Measurements from ENCODE around the gene KCNB1.

KCNB1 gene

GRCh38 chr20:49470922-49471321 lies 11.5 kb downstream of the KCNB1 start:
- H3K27ac ChIP-seq, result no peak overlapping the region
- no peak for TF ChIP-seq ZFX (IDR thresholded peaks at IDR 0.05)
- no peak for TF ChIP-seq CTCF (conservative IDR thresholded peaks at IDR 0.05)

GRCh38 chr20:49469060-49469459 lies 13.4 kb downstream of the KCNB1 start:
- no peak overlapping the region for H3K27ac ChIP-seq
- no peak for TF ChIP-seq CTCF (conservative IDR thresholded peaks at IDR 0.05)

GRCh38 chr20:49468412-49468811 lies 14.1 kb downstream of the KCNB1 start:
- H3K27ac ChIP-seq, result no peak overlapping the region
- TF ChIP-seq CTCF (conservative IDR thresholded peaks at IDR 0.05) (no peak), ZFX (IDR thresholded peaks at IDR 0.05) (no peak)

DNA sequence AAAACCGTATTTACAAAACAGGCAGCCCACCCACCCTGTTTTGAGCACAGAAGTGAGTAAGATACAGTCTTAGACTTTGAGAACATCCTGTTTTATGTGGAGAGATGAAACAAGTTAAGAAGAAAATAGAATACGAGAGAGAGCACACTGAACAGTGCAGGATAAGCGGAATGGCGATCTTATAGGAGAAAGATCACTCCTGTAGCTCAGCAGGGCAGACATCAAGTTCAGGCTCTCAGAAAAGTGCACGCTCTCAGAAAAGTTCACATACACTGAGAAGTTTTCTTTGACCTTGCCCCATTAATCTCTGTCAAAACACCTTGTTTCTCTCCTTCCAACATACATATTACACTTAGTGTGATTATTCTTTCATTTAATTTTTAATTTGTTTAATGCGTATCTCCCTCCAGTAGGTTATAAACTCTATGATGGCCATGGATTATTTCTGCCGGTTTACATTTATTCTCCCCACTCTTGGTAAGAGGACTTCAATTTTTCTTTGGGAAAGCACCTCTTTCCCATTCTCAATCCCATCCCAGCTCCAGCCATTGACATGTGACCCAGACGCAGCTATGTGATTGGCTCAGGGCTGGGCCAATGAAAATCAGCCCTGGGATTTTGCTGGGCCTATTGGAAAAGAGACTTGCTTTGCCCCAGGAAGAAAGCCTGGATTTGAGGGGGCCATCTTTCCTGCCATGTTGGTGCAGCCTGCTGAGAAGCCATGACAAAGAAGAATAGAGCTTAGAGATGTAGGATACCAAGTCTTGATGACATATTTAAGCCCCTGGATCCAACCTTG lies 16.2 kb downstream of the KCNB1 start:
- TF ChIP-seq ZFX (IDR thresholded peaks at IDR 0.05) (no peak), CTCF (conservative IDR thresholded peaks at IDR 0.05) (no peak)
- no peak overlapping the region for H3K27ac ChIP-seq

DNA sequence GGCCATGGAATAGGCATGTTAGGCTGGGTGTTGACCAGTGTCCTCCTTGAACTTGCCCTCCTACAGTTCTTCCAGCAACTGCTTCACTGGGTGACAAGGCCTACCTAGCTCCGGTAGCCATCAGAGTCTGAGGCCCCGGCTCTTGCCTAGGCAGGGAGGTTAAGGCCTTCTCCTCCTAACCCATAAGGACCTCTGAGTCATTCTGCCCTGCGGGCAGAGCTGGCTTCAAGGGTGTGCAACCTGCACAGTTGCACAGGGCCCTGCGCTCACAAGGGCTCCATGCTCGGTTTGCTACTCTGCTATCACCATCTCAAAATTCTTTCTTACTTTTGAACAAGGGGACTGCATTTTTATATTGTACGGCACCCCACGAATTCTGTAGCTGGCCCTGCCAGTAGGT lies 17.9 kb downstream of the KCNB1 start:
- TF ChIP-seq ZFX (IDR thresholded peaks at IDR 0.05), result no peak
- TF ChIP-seq CTCF (conservative IDR thresholded peaks at IDR 0.05), result no peak
- no peak overlapping the region for H3K27ac ChIP-seq

DNA sequence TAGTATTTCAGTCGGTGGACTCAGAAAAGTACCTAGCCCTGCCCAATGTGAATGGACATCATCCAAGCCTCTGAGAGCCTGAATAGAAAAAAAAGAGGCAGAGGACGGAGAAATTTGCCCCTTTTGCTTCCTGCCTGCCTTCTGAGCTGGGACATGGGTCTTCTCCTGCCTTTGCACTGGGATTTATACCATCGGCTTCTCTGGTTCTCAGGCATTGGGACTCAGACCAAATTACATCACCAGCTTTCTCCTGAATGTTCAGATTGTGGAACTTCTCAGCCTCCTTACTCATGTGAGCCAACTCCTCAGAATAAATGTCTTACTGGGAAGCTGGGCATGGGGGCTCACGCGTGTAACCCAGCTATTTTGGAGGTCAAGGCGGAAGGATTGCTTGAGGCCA lies 19.8 kb downstream of the KCNB1 start:
- H3K27ac ChIP-seq, result no peak overlapping the region
- TF ChIP-seq CTCF (conservative IDR thresholded peaks at IDR 0.05) (no peak), ZFX (IDR thresholded peaks at IDR 0.05) (no peak)

- TF ChIP-seq CTCF (conservative IDR thresholded peaks at IDR 0.05), result no peak
- TF ChIP-seq ZFX (IDR thresholded peaks at IDR 0.05), result no peak
Measured at GRCh38 chr20:49461894-49462620, 20.4 kb downstream of the KCNB1 start.

More at GRCh38 chr20:49461894-49462620, 20.4 kb downstream of the KCNB1 start:
- no peak overlapping the region for H3K27ac ChIP-seq
